NT2/D1 (cell line): ENCODE results near the gene PPHLN1.

Source experiments
- DNase-seq: peaks from one replicate; pipeline ENCODE4 v3.0.0-alpha.2; 2011; ENCODE audit warnings: low read depth, low spot score
- H3K27me3 ChIP-seq: 2 replicates; pipeline ENCODE4 v1.6.0; 2011; ENCODE audit warnings: mild to moderate bottlenecking; ENCODE audit not compliant: insufficient read length, insufficient read depth
- H3K36me3 ChIP-seq: 2 replicates; pipeline ENCODE4 v1.6.1; 2011; ENCODE audit warnings: mild to moderate bottlenecking, low read length, mixed read lengths; ENCODE audit not compliant: insufficient read depth, insufficient read length
- H3K4me1 ChIP-seq: 2 replicates; pipeline ENCODE4 v1.5.1; 2011; ENCODE audit not compliant: insufficient read depth, insufficient read length
- H3K4me3 ChIP-seq: 2 replicates; pipeline ENCODE4 v1.5.1; 2011; ENCODE audit warnings: low read depth; ENCODE audit not compliant: insufficient read length
- H3K9ac ChIP-seq: 2 replicates; pipeline ENCODE4 v1.6.0; 2011; ENCODE audit warnings: low read depth; ENCODE audit not compliant: insufficient read length
- H3K9me3 ChIP-seq: 2 replicates; pipeline ENCODE4 v1.5.1; 2011; ENCODE audit warnings: mild to moderate bottlenecking, low read length; ENCODE audit not compliant: insufficient read depth
- SUZ12 ChIP-seq: IDR thresholded peaks from 2 replicates; pipeline ENCODE4 v1.6.1; 2011; ENCODE audit not compliant: insufficient read length, insufficient read depth; ENCODE audit errors: extremely low read depth
- YY1 ChIP-seq: IDR thresholded peaks from 2 replicates; pipeline ENCODE4 v1.6.1; 2011; ENCODE audit not compliant: insufficient read length, insufficient read depth
- ZNF274 ChIP-seq: IDR thresholded peaks from 2 replicates; pipeline ENCODE4 v1.6.1; 2011; ENCODE audit warnings: mild to moderate bottlenecking, low read depth, low read length

Gene PPHLN1

DNA sequence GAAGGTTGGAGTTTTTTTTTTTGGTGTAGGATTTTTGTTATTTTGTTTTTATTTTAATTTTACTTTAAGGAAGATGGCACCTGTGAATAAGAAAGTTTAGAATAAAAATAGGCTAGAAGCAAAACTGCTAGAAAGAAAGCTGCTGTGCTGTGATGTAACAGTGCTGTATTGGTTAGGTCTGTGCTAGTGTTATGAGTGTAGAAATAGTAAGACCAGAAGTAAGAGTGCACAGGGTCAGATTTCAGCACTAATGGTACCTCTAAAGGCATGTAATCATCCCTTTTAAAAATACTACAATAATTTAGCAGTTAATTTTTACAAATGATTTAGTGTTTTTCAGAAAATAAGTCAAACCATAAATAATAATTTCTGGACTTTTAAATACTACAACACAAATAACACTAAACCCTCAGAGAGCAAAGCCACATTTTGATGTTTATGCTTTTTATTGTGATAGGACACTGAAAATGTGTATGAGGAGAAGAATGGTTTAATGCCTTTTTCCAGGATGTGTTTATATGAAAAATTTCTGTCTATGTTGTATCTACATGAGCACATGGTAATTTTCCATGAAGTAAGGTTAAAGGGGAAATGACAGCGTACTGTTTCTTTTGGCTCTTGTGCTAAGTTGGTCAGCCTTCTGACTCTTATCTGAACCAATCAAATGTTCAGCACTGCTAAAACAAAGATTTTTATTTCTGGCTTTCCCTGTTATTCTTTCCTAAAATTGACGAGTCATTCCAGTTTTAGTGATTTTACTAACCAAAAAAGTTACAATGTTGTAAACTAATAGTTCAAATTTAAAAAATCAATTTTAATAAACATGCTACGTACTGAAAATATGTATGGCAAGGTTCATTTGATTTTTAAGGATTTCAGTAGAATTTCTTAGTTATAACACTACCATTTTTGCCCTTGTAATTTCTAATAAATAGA lies 96.1 kb downstream of the PPHLN1 start:
- Histone ChIP-seq H3K4me3 (no peak overlapping the region), H3K9me3 (no peaks in the 10 kb centered on the region), H3K36me3 (no peaks in the 10 kb centered on the region), H3K4me1 (no peaks in the 10 kb centered on the region), H3K9ac (no peak overlapping the region), H3K27me3 (no peaks in the 10 kb centered on the region)
- DNase-seq: no peak
- TF ChIP-seq YY1 (no peak), SUZ12 (no peak), ZNF274 (no peak)

DNA sequence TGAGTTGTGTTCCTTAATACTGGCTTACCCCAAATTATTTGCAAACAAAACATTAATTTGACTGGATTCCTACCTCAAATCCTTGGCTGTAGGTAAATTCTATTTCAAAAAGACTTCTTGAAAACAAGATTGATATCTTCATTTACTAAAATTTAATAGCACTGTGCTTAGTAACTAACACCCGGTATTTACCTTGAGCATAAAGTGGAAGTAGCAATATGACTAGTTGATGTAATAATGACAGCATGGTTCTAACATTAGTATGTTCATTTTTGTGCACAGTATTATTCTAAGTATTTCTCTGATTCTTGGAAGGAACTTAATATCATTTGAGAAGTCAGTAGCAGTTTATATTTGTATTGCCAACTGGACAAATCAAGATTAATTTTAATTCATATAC lies 96.8 kb downstream of the PPHLN1 start:
- H3K27me3 ChIP-seq: no peaks in the 10 kb centered on the region
- no peak overlapping the region for H3K9ac ChIP-seq
- no peaks in the 10 kb centered on the region for H3K4me1 ChIP-seq
- DNase-seq: no peak
- no peaks in the 10 kb centered on the region for H3K36me3 ChIP-seq
- no peak overlapping the region for H3K4me3 ChIP-seq
- H3K9me3 ChIP-seq: no peaks in the 10 kb centered on the region
- TF ChIP-seq ZNF274: no peak
- no peak for TF ChIP-seq SUZ12
- TF ChIP-seq YY1: no peak

DNA sequence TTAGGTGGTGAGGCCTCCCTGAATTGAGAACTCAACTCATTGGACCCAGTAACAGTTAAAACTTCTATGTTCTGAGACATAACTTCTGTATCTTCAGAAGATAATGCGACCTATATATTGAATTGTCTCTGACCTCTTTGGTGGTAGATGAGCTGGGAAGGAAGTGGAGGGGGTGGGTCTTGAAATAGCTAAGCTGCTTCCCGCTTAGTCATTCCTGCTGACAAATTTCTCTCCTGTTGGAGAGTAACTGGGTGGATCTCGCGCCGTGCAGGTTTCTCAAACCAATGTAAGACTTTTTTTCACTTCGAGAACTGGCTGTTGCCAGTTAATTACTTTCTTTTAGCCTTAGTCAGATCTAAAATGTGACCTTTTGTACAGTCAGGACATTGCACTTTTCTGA lies 100.8 kb downstream of the PPHLN1 start:
- no peak overlapping the region for H3K4me3 ChIP-seq
- H3K36me3 ChIP-seq: peaks cover under 1% of the 10 kb centered on the region
- no peaks in the 10 kb centered on the region for H3K9me3 ChIP-seq
- DNase-seq: peak; percentile 15
- no peaks in the 10 kb centered on the region for H3K27me3 ChIP-seq
- no peak overlapping the region for H3K9ac ChIP-seq
- TF ChIP-seq SUZ12 (no peak), ZNF274 (no peak), YY1 (no peak)
- H3K4me1 ChIP-seq: no peaks in the 10 kb centered on the region

DNA sequence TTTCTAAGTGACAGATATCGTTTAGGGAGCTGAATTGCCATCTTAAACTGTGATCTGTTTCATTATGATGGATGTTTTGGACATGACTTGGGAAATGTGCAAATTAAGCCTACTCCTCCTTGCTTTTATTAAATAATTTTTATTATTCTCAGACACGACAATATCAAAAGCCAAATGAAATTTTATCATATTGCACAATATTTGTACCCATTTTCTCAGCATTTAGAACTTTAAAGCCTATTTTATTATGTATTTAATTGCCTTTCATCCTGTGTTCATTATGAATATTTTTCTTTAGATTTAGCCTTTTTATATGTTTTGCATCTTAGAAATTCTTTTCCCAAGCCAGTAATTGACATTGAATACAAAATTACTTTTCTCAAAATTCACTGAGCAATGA lies 102.9 kb downstream of the PPHLN1 start:
- DNase-seq: no peak
- Histone ChIP-seq H3K4me3 (no peak overlapping the region), H3K36me3 (peaks cover 4% of the 10 kb centered on the region), H3K27me3 (no peaks in the 10 kb centered on the region), H3K9me3 (no peaks in the 10 kb centered on the region), H3K4me1 (no peaks in the 10 kb centered on the region), H3K9ac (no peak overlapping the region)
- TF ChIP-seq YY1: no peak
- TF ChIP-seq ZNF274: no peak
- TF ChIP-seq SUZ12: no peak

GRCh38 chr12:42432517-42433140 lies 106.7 kb downstream of the PPHLN1 start:
- TF ChIP-seq ZNF274 (no peak), YY1 (no peak), SUZ12 (no peak)
- Histone ChIP-seq H3K9ac (no peak overlapping the region), H3K4me3 (no peak overlapping the region), H3K36me3 (peaks cover 4% of the 10 kb centered on the region), H3K9me3 (no peaks in the 10 kb centered on the region), H3K4me1 (no peaks in the 10 kb centered on the region), H3K27me3 (no peaks in the 10 kb centered on the region)
- no peak for DNase-seq

DNA sequence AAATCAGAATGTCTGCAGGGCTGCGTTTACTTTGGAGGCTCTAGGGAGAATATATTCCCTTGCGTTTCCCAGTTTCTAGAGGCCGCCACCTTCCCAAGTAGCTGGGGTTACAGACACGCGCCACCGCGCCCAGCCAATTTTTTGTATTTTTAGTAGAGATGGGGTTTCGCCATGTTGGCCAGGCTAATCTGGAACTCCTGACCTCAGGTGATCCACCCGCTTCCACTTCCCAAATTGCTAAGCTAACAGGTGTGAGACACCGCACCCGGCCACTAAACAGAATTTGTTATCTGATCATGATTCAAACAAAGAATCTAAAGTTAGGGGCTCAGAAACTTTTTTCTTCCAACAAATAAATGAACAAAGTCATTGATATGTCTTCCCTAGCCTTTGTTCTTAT lies 114.6 kb downstream of the PPHLN1 start:
- H3K4me3 ChIP-seq: no peak overlapping the region
- no peaks in the 10 kb centered on the region for H3K4me1 ChIP-seq
- no peak for DNase-seq
- H3K36me3 ChIP-seq: peaks cover 39% of the 10 kb centered on the region
- no peak for TF ChIP-seq SUZ12
- no peak for TF ChIP-seq ZNF274
- TF ChIP-seq YY1: no peak
- peaks cover 33% of the 10 kb centered on the region for H3K9me3 ChIP-seq
- no peak overlapping the region for H3K9ac ChIP-seq
- no peaks in the 10 kb centered on the region for H3K27me3 ChIP-seq

DNA sequence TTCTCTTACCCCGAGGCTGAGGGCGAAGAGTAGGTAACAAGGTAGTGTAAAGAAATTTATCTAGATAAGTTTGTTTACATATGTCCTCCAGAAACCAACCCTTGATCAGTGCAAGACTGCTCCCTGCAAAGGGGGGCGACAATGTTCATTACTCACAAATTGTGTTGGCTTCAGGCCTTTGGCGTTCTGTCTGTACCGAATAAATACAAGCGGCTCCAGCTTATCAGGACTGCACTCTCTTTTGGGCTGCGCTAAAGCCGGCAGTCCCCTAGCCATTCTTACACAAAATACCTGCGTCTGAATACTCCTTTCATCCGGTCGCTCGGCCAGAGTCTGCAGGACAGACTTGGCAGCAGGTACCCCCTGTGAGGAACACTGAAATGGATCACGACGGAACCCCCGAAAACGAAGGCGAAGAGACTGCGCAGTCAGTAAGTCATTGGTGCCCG lies 116.4 kb downstream of the PPHLN1 start:
- H3K4me3 ChIP-seq: no peak overlapping the region
- H3K36me3 ChIP-seq: peaks cover 53% of the 10 kb centered on the region
- no peak for DNase-seq
- TF ChIP-seq ZNF274 (no peak), YY1 (no peak), SUZ12 (no peak)
- H3K27me3 ChIP-seq: no peaks in the 10 kb centered on the region
- no peak overlapping the region for H3K9ac ChIP-seq
- peaks cover 3% of the 10 kb centered on the region for H3K4me1 ChIP-seq
- H3K9me3 ChIP-seq: peaks cover 46% of the 10 kb centered on the region
